GM18508 (cell line): ENCODE data around the gene ABCD2.
"Not testable (repeated sequence)": the region's sequence is repeated elsewhere in the genome, so short reads cannot be mapped to it uniquely, and the experiment has no call there.

Experiments
- ATAC-seq: cut with Tn5 transposase; IDR thresholded peaks from one replicate; pipeline ENCODE4 v1.9.1; 2021; ENCODE audit warnings: moderate number of reproducible peaks; ENCODE audit not compliant: insufficient read depth, unreplicated experiment

The ABCD2 gene

DNA sequence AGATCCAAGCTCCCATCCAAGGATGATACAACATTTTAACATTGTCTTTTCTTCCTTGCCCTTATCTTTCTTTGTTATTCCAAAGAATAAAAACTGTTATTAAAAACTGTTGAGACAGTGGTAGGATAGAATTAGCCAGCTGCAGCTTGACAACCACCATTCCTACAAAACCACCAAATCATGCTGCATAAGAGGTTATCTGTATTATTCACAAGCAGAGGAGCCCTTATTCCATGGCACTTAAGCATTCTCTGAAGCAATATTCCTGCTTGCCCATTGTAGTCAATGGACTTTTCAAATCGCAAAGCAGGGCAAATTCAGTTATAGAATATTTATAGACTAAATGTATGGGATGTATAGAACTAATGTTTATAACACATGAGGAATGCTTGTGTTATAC lies 3.4 kb downstream of the ABCD2 start:
- no peak for ATAC-seq

GRCh38 chr12:39613525-39613924 lies 6.1 kb downstream of the ABCD2 start:
- no peak for ATAC-seq

DNA sequence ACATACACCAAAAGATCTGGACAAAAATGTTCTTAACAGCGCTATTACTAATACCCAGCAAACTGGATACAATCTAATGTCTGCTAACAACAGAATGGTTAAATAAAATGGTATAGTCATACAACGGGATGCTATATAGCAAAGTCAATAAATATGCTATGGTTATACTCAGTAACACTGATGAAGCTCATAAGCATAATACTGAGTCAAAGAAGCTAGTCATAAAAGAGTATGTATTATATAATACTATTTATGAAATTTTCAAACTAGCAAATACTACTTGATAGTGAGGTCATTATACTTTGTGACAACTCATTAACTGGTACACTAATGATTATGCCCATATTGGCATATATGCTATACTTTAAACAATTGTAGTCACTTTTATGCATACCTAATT lies 7.4 kb downstream of the ABCD2 start:
- ATAC-seq, result no peak

DNA sequence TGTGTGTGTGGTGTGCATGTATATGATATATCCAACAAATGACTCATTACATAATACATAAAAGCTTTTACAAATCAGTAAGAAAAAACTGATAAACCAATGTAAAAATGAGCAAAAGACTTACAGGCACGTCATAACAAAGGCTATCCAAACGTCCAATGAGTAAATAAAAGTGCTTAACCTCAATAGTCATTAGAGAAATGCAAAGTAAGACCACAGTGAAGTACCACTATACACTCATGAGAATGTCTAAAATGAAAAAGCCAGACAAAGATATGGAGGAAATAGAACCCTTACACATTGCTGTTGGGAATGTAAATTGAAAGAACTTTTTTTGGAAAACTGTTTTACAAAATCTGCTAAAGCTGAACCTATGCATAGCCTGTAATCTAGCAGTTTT lies 7.8 kb downstream of the ABCD2 start:
- no peak for ATAC-seq

- ATAC-seq, result no peak
Measured at GRCh38 chr12:39610436-39611025, 9.1 kb downstream of the ABCD2 start.

GRCh38 chr12:39606712-39607423 lies 12.7 kb downstream of the ABCD2 start:
- no peak for ATAC-seq

GRCh38 chr12:39605996-39606395 lies 13.6 kb downstream of the ABCD2 start:
- ATAC-seq, result no peak

- no peak for ATAC-seq
Measured at GRCh38 chr12:39605501-39605900, 14.1 kb downstream of the ABCD2 start.

GRCh38 chr12:39603065-39603464 lies 16.5 kb downstream of the ABCD2 start:
- ATAC-seq, result no peak

- ATAC-seq, result not testable (repeated sequence)
Measured at GRCh38 chr12:39601951-39602350, 17.7 kb downstream of the ABCD2 start.

DNA sequence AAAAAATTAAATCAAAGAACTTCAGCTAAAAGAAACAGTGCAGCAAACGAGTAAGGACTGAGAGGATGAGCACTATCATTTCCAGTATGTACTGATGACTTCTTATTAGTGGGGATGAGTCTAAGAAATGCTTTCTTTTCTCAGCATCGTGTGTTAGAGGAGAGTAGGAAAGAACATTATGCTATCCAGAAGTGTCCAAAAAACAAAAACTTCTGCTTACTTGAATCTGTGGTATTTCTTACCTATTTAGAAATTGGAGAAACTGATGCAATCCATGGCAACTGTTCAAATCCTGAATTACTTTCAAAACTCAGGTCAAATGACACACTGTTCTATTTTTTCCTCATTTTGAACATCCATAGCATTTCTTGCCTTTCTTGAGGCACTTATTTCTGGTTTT lies 23.7 kb downstream of the ABCD2 start:
- no peak for ATAC-seq

DNA sequence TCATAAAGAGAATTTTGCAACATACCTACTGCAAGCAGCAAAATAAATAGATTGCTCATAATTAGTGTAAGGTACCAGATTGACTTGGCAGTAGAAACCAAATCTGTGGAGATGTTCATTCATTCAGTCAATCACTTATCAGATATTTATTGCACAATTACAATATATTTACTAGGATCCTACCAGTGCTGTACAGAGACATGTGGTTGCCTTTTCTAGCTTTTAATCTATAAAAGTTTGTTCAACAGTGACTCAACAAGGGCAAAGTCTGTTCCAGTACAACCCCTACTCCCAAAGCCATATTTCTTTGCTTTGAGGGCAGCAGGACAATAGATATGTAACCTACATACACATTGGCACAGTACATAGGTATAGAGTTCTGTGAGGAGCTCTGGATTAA lies 27.3 kb downstream of the ABCD2 start:
- ATAC-seq, result no peak

DNA sequence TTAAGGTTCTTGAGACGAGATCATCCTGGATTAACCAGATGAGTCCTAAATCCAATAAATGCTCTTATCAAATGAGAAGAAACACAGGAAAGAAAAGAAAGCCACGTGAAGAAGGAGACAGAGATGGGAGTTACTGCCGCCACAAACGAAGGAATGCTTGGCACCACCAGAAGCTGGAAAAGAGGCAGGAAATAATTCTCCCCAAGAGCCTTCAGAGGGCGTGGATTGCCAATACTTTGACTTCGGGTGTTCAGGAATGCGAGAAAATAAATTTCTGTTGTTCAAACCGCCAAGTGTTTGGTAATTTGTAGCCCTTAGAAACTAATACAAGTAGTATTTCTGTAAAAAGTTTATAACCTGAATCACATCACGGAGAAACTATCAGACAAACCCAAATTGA lies 31.3 kb downstream of the ABCD2 start:
- ATAC-seq, result no peak

- peak; percentile 55 for ATAC-seq
Measured at GRCh38 chr12:39587225-39587624, 32.4 kb downstream of the ABCD2 start.

DNA sequence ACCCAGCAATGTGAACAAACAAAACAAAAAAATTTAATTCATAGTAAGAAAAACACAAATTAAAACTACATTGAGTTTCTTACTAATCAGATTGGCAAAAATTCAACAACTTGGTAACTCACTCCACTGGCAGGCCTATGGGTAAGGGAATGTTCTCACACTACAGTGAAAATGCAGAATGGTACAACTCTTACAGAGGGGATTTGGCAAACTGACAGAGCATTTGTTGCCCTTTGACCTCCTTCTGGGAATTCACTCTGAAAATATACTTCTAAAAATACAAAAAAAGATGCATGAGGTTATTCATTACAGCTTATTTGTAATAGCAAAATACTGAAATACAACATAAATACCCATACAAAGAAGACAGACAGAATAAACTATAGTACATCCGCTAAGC lies 32.8 kb downstream of the ABCD2 start:
- no peak for ATAC-seq

DNA sequence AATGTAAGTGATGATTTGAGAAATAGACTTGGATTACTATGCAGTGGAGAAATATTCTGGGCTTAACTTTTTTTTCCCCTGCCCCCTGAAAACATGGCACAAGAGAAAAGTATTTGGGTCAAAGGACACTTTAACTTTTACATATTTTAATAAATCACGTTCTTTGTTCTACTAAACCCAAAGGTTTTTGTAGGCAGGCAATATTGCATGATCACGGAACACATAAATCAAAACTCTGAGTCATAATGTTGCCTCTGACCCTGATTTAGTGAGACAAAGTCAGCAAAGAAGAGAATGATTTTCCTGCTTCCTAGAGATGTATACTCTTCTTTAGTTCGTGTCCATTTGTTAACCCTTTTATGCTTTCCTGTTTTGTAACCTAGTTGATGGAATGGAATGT lies 38.0 kb downstream of the ABCD2 start:
- ATAC-seq, result no peak

DNA sequence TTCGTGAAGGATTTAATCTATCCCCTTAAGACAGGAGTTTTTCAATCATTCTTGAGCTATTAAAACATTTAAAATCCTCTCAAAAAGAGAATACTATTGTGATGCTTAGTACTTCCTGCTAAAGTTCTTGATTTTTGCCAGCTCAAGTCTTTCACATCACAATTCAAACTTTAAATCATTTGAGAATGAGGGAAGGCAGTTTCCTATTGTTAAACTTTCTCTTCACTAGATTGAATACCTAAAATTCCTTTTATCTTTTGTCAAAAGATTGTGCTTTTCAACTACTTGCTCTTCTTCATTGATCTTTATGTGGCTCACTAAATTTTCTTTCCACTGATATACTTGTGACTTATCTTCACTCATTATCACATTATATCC lies 44.1 kb downstream of the ABCD2 start:
- ATAC-seq, result no peak

- no peak for ATAC-seq
Measured at GRCh38 chr12:39574785-39575497, 44.7 kb downstream of the ABCD2 start.

- ATAC-seq, result no peak
Measured at GRCh38 chr12:39574378-39574777, 45.2 kb downstream of the ABCD2 start.

- ATAC-seq, result no peak
Measured at GRCh38 chr12:39573971-39574370, 45.6 kb downstream of the ABCD2 start.

GRCh38 chr12:39572551-39572950 lies 47.1 kb downstream of the ABCD2 start:
- no peak for ATAC-seq

- no peak for ATAC-seq
Measured at GRCh38 chr12:39571351-39571750, 48.3 kb downstream of the ABCD2 start.
